ENCODE data around the gene SPEN. TPM values are rescaled to one million over a fixed set of nuclear protein-coding genes. Genes with fewer than 3 reads are reported as not detected.

Gene SPEN
- total RNA-seq, 1 donor from 2014 or later: 35.0 TPM

DNA sequence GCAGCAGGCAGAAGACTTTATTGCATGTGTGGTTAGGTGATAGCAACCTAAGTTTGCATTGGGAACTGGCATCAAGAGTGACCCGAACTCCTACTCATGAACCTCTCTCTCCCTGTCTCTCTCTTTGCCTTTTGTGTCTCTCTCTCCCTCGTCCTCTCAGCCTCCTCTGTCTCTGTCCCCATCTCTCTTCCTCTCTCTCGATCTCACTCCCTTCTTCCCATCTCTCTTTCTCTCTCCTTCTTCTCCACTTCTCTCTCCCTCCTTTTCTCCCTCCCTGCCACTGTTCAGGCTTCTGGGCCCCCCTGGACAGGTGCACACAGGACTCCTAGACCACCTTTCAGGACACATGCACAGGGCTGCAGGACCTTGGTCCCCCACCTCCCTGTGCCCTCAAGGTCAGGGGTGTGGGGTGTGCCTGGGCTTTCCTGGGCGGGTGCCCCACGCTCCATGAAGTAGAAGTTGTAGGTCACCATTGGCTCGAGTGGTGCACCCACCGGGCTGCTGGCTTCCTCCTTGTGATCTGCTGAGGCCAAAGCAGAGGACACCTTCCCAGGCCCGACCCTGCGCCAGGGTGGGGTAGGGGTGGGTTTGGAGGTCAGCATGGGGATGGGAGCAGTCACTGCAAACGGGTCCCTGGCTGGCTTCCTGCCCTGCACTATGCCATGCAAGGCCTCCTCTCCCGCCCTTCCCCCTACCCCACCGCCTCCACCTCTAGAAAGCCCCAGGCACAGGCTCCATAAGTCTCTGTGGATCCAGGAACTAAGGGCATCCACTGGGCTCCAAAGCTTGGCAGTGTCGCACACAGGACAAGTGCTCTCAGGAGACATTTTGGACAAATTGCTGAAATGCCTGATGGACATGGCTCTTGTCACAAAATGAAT, 141.6 kb downstream of the SPEN start:
- H3K4me3 ChIP-seq (ENCODE audit: insufficient read depth, low read depth, low read length): no peak overlapping the region
- H3K27me3 ChIP-seq (ENCODE audit: insufficient read depth, low read length): no peaks in the 10 kb centered on the region
- H3K36me3 Mint-ChIP-seq (ENCODE audit: low read depth, unreplicated experiment): no peaks in the 10 kb centered on the region
- no peak overlapping the region for H3K27ac ChIP-seq (ENCODE audit: low read depth, low read length)
- no peaks in the 10 kb centered on the region for H3K79me2 ChIP-seq (ENCODE audit: insufficient read depth, low read length)
- H3K9ac ChIP-seq (ENCODE audit: low read length): no peak overlapping the region
- no peak for FAIRE-seq
- H3K27me3 Mint-ChIP-seq (ENCODE audit: low read depth, unreplicated experiment): peaks cover 21% of the 10 kb centered on the region
- DNase-seq (ENCODE audit: low read depth): no peak
- H3K4me1 Mint-ChIP-seq (ENCODE audit: low read depth, unreplicated experiment): no peaks in the 10 kb centered on the region
- H3K27ac Mint-ChIP-seq (ENCODE audit: unreplicated experiment): no peak overlapping the region
- no peaks in the 10 kb centered on the region for H3K4me1 ChIP-seq (ENCODE audit: insufficient read depth, low read length)
- H3K9me3 ChIP-seq (ENCODE audit: insufficient read depth, low read depth, low read length): no peaks in the 10 kb centered on the region
- no peak overlapping the region for H3K4me3 Mint-ChIP-seq (ENCODE audit: unreplicated experiment)
- H2AFZ ChIP-seq (ENCODE audit: low read depth, low read length): no peak overlapping the region
- H4K20me1 ChIP-seq (ENCODE audit: insufficient read depth, low read length): no peaks in the 10 kb centered on the region
- peaks cover 2% of the 10 kb centered on the region for H3K9me3 Mint-ChIP-seq (ENCODE audit: unreplicated experiment)
- H3K36me3 ChIP-seq (ENCODE audit: insufficient read depth, low read length): no peaks in the 10 kb centered on the region
- no peak for TF ChIP-seq EZH2 (IDR thresholded peaks at IDR 0.05; ENCODE audit: insufficient read depth, low read length)
- TF ChIP-seq, protein P1, sequence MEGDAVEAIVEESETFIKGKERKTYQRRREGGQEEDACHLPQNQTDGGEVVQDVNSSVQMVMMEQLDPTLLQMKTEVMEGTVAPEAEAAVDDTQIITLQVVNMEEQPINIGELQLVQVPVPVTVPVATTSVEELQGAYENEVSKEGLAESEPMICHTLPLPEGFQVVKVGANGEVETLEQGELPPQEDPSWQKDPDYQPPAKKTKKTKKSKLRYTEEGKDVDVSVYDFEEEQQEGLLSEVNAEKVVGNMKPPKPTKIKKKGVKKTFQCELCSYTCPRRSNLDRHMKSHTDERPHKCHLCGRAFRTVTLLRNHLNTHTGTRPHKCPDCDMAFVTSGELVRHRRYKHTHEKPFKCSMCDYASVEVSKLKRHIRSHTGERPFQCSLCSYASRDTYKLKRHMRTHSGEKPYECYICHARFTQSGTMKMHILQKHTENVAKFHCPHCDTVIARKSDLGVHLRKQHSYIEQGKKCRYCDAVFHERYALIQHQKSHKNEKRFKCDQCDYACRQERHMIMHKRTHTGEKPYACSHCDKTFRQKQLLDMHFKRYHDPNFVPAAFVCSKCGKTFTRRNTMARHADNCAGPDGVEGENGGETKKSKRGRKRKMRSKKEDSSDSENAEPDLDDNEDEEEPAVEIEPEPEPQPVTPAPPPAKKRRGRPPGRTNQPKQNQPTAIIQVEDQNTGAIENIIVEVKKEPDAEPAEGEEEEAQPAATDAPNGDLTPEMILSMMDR (IDR thresholded peaks at IDR 0.05; ENCODE audit: insufficient read depth, low read depth, low read length): no peak
- no peak overlapping the region for H3K4me2 ChIP-seq (ENCODE audit: low read length)

- FAIRE-seq (no peak), DNase-seq (ENCODE audit: low read depth) (no peak)
- Mint-ChIP-seq H3K9me3 (ENCODE audit: unreplicated experiment) (peaks cover 2% of the 10 kb centered on the region), H3K4me1 (ENCODE audit: low read depth, unreplicated experiment) (no peaks in the 10 kb centered on the region), H3K27ac (ENCODE audit: unreplicated experiment) (no peak overlapping the region), H3K36me3 (ENCODE audit: low read depth, unreplicated experiment) (no peaks in the 10 kb centered on the region), H3K27me3 (ENCODE audit: low read depth, unreplicated experiment) (peaks cover 20% of the 10 kb centered on the region), H3K4me3 (ENCODE audit: unreplicated experiment) (no peak overlapping the region)
- TF ChIP-seq EZH2 (IDR thresholded peaks at IDR 0.05; ENCODE audit: insufficient read depth, low read length): no peak
- TF ChIP-seq, protein P1 (IDR thresholded peaks at IDR 0.05; ENCODE audit: insufficient read depth, low read depth, low read length): no peak
- no peaks in the 10 kb centered on the region for H3K4me1 ChIP-seq (ENCODE audit: insufficient read depth, low read length)
- H4K20me1 ChIP-seq (ENCODE audit: insufficient read depth, low read length): no peaks in the 10 kb centered on the region
- no peak overlapping the region for H3K4me2 ChIP-seq (ENCODE audit: low read length)
- no peaks in the 10 kb centered on the region for H3K79me2 ChIP-seq (ENCODE audit: insufficient read depth, low read length)
- H3K27me3 ChIP-seq (ENCODE audit: insufficient read depth, low read length): no peaks in the 10 kb centered on the region
- H3K4me3 ChIP-seq (ENCODE audit: insufficient read depth, low read depth, low read length): no peak overlapping the region
- no peak overlapping the region for H3K9ac ChIP-seq (ENCODE audit: low read length)
- H2AFZ ChIP-seq (ENCODE audit: low read depth, low read length): no peak overlapping the region
- no peaks in the 10 kb centered on the region for H3K9me3 ChIP-seq (ENCODE audit: insufficient read depth, low read depth, low read length)
- H3K36me3 ChIP-seq (ENCODE audit: insufficient read depth, low read length): no peaks in the 10 kb centered on the region
- no peak overlapping the region for H3K27ac ChIP-seq (ENCODE audit: low read depth, low read length)
Observed at GRCh38 chr1:15989776-15990175, 142.3 kb downstream of the SPEN start.

Other genes with a start within 250 kb of the SPEN start
- 24.1 and 26.1 TPM in 2 replicates for gene DDI2, start 230.2 kb upstream of the SPEN start, total RNA-seq
- gene PLEKHM2, start 163.4 kb upstream of the SPEN start, total RNA-seq: 46.4 and 48.3 TPM in 2 replicates
- 0.73 and 1.0 TPM in 2 replicates for gene SLC25A34, start 111.4 kb upstream of the SPEN start, total RNA-seq
- gene TMEM82, start 105.2 kb upstream of the SPEN start, total RNA-seq: not detected in 2 replicates
- 170 and 179 TPM in 2 replicates for gene FBLIM1, start 88.9 kb upstream of the SPEN start, total RNA-seq
- gene UQCRHL, start 40.1 kb upstream of the SPEN start, total RNA-seq: 1.3 and 1.7 TPM in 2 replicates
- 28.1 and 28.8 TPM in 2 replicates for gene ZBTB17, start 128.4 kb downstream of the SPEN start, total RNA-seq
- gene SRARP, start 156.5 kb downstream of the SPEN start, total RNA-seq: not detected in 2 replicates
- gene HSPB7, start 170.3 kb downstream of the SPEN start, total RNA-seq: 0.45 and 0.55 TPM in 2 replicates
- 0.16 TPM in 1 of 2 replicates, not detected in the other for gene CLCNKA, start 174.3 kb downstream of the SPEN start, total RNA-seq
- 0.36 and 0.64 TPM in 2 replicates for gene CLCNKB, start 196.1 kb downstream of the SPEN start, total RNA-seq
- 0.11 and 0.38 TPM in 2 replicates for gene FAM131C, start 225.9 kb downstream of the SPEN start, total RNA-seq

Measured in astrocyte (in vitro differentiated cells and primary cell).